Smooth muscle cell (in vitro differentiated cells): ENCODE data around the gene TCP11L2. TPM values are rescaled to one million over a fixed set of nuclear protein-coding genes. Genes with fewer than 3 reads are reported as not detected.
A peak's percentile ranks its signal among the peaks of the same experiment; 100 is the strongest.
"Not testable (repeated sequence)": the region's sequence is repeated elsewhere in the genome, so short reads cannot be mapped to it uniquely, and the experiment has no call there.

Experiments
- DNase-seq: peaks from one replicate; lab custom pipeline; 2025; ENCODE audit not compliant: unreplicated experiment; lab: John Stamatoyannopoulos, UW
- H2AFZ ChIP-seq: fragments of 200-600 bp; sonication (generic); 2 replicates; pipeline ENCODE4 v1.6.0; 2016; ENCODE audit warnings: antibody characterized with exemption, low read depth, mild to moderate bottlenecking
- H3F3A ChIP-seq: fragments of 200-600 bp; sonication (generic); 2 replicates; pipeline ENCODE4 v1.6.0; 2017; ENCODE audit warnings: antibody characterized with exemption, low read depth
- H3K27ac ChIP-seq: fragments of 200-600 bp; sonication (generic); 2 replicates; pipeline ENCODE4 v1.5.1; 2016; ENCODE audit warnings: low read depth, mild to moderate bottlenecking
- H3K27me3 ChIP-seq: fragments of 200-600 bp; sonication (generic); 2 replicates; pipeline ENCODE4 v1.6.1; 2016; ENCODE audit warnings: low read depth, mild to moderate bottlenecking
- H3K36me3 ChIP-seq: fragments of 200-600 bp; sonication (generic); 2 replicates; pipeline ENCODE4 v1.5.1; 2016; ENCODE audit warnings: low read depth
- H3K4me1 ChIP-seq: fragments of 200-600 bp; sonication (generic); 2 replicates; pipeline ENCODE4 v1.5.1; 2016; ENCODE audit warnings: low read depth
- H3K4me2 ChIP-seq: fragments of 200-600 bp; sonication (generic); 2 replicates; pipeline ENCODE4 v1.6.0; 2016; ENCODE audit warnings: mild to moderate bottlenecking
- H3K4me3 ChIP-seq: fragments of 200-600 bp; sonication (generic); 2 replicates; pipeline ENCODE4 v1.5.1; 2016; ENCODE audit warnings: mild to moderate bottlenecking
- H3K79me2 ChIP-seq: fragments of 200-600 bp; sonication (generic); 2 replicates; pipeline ENCODE4 v1.6.0; 2016; ENCODE audit warnings: low read depth, mild to moderate bottlenecking
- H3K9ac ChIP-seq: fragments of 200-600 bp; sonication (generic); 2 replicates; pipeline ENCODE4 v1.6.0; 2016; ENCODE audit warnings: low read depth
- H3K9me3 ChIP-seq: fragments of 200-600 bp; sonication (generic); replicated peaks from 2 replicates; pipeline ENCODE4 v1.5.1; 2016; ENCODE audit warnings: low read depth
- H4K20me1 ChIP-seq: fragments of 200-600 bp; sonication (generic); 2 replicates; pipeline ENCODE4 v1.6.0; 2016; ENCODE audit warnings: low read depth
- CTCF ChIP-seq: fragments of 200-600 bp; sonication (generic); IDR thresholded peaks from 2 replicates; pipeline ENCODE4 v1.5.1; 2017; ENCODE audit warnings: borderline replicate concordance, mild to moderate bottlenecking, antibody characterized with exemption; ENCODE audit not compliant: insufficient read depth, poor library complexity, severe bottlenecking
- WGBS: methylation state at CpG from one replicate; pipeline ENCODE4 v1.1.7; 2016; ENCODE audit warnings: low lambda C conversion rate; 5-methylcytosine and 5-hydroxymethylcytosine counted together
- polyA plus RNA-seq: library from polyadenylated mRNA; unstranded; fragments of >200 nt; fragmentation: Nextera tagmentation; extraction: Ambion mirVana; gene quantifications from 2 replicates; pipeline ENCODE4 v1.2.1, GENCODE V29; 2016
- total RNA-seq: library from RNA; depleted of rRNA; stranded (reverse); fragments of >200 nt; gene quantifications from 2 replicates; pipeline ENCODE4 v1.2.3, GENCODE V29; 2014

The TCP11L2 gene
- total and polyA plus RNA-seq, 2 experiments from 2014 or later: 2.4 to 15.1 TPM

GRCh38 chr12:106369624-106370346, 67.3 kb downstream of the TCP11L2 start:
- H3F3A ChIP-seq: no peaks in the 10 kb centered on the region
- no peaks in the 10 kb centered on the region for H3K36me3 ChIP-seq
- peak overlapping the region; percentile 21 for H3K4me2 ChIP-seq
- no peak overlapping the region for H3K9ac ChIP-seq
- H3K79me2 ChIP-seq: no peaks in the 10 kb centered on the region
- H2AFZ ChIP-seq: no peak overlapping the region
- peak overlapping the region; percentile 55 for H3K27ac ChIP-seq
- no peaks in the 10 kb centered on the region for H3K27me3 ChIP-seq
- H4K20me1 ChIP-seq: no peaks in the 10 kb centered on the region
- no peak for DNase-seq
- no peak for TF ChIP-seq CTCF
- WGBS: 67% methylated on average over 6 of the region's 6 CpGs
- no peaks in the 10 kb centered on the region for H3K4me1 ChIP-seq
- H3K4me3 ChIP-seq: no peak overlapping the region
- H3K9me3 ChIP-seq: no peaks in the 10 kb centered on the region

DNA sequence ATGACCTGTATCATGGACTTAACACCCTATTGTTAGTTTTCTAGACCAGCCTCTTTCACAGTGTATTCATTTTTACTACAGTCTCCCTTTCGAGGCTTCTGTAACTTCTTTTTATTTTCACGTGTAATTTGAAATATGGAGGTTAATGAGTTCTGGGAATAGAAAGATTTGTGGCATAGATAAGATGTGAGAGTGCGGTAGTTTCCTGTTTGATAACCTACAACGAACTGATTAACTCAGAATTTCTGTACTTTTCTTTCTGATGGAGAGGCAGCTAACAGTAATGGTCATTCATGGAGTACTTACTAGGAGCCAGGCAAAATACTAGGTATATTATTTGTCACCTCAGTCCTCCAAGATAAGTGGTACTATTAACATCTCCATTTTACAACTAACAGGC, 76.3 kb downstream of the TCP11L2 start:
- no peak for TF ChIP-seq CTCF
- Histone ChIP-seq H3K27me3 (no peaks in the 10 kb centered on the region), H2AFZ (no peak overlapping the region), H3K9me3 (no peaks in the 10 kb centered on the region), H3K4me3 (no peak overlapping the region), H3K4me2 (no peak overlapping the region), H3F3A (no peaks in the 10 kb centered on the region), H3K27ac (no peak overlapping the region), H3K79me2 (no peaks in the 10 kb centered on the region), H3K4me1 (no peaks in the 10 kb centered on the region), H3K36me3 (peaks cover 22% of the 10 kb centered on the region), H4K20me1 (no peaks in the 10 kb centered on the region), H3K9ac (no peak overlapping the region)
- DNase-seq: no peak
- WGBS: 90% methylated on average over 4 of the region's 4 CpGs

- H3K9me3 ChIP-seq: no peaks in the 10 kb centered on the region
- H3K9ac ChIP-seq: no peak overlapping the region
- H3F3A ChIP-seq: no peaks in the 10 kb centered on the region
- no peaks in the 10 kb centered on the region for H4K20me1 ChIP-seq
- WGBS: 97% methylated on average over 1 of the region's 1 CpG
- H3K27ac ChIP-seq: no peak overlapping the region
- no peak for TF ChIP-seq CTCF
- H2AFZ ChIP-seq: no peak overlapping the region
- no peak for DNase-seq
- H3K4me3 ChIP-seq: no peak overlapping the region
- H3K4me1 ChIP-seq: no peaks in the 10 kb centered on the region
- no peaks in the 10 kb centered on the region for H3K79me2 ChIP-seq
- peaks cover 22% of the 10 kb centered on the region for H3K36me3 ChIP-seq
- H3K27me3 ChIP-seq: no peaks in the 10 kb centered on the region
- H3K4me2 ChIP-seq: no peak overlapping the region
Measured at GRCh38 chr12:106380954-106381353, 78.4 kb downstream of the TCP11L2 start.

DNA sequence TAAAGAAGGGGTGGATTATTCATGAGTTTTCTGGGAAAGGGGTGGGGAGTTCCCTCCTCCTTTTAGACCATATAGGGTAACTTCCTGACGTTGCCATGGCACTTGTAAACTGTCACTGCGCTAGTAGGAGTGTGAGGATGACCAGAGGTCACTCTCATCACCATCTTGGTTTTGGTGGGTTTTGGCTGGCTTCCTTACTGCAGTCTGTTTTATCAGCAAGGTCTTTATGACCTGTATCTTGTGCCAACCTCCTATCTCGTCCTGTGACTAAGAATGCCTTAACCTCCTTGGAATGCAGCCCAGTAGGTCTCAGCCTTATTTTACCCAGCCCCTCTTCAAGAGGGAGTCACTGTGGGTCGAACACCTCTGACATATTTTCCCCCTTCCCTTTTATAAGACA, 79.3 kb downstream of the TCP11L2 start:
- not testable (repeated sequence) for H3K9ac ChIP-seq, H3F3A ChIP-seq, H2AFZ ChIP-seq, H3K4me2 ChIP-seq, H4K20me1 ChIP-seq, H3K27me3 ChIP-seq, H3K27ac ChIP-seq, H3K9me3 ChIP-seq, H3K4me3 ChIP-seq, H3K79me2 ChIP-seq, DNase-seq, H3K4me1 ChIP-seq
- WGBS: 95% methylated on average over 4 of the region's 4 CpGs
- peaks cover 22% of the 10 kb centered on the region for H3K36me3 ChIP-seq
